Smooth muscle cell (in vitro differentiated cells): ENCODE results near the gene NARF. TPM values are rescaled to one million over a fixed set of nuclear protein-coding genes. Genes with fewer than 3 reads are reported as not detected.

ENCODE experiments used
- DNase-seq: peaks from one replicate; lab custom pipeline; 2025; ENCODE audit not compliant: unreplicated experiment; lab: John Stamatoyannopoulos, UW
- H2AFZ ChIP-seq: fragments of 200-600 bp; sonication (generic); 2 replicates; pipeline ENCODE4 v1.6.0; 2016; ENCODE audit warnings: antibody characterized with exemption, low read depth, mild to moderate bottlenecking
- H3F3A ChIP-seq: fragments of 200-600 bp; sonication (generic); 2 replicates; pipeline ENCODE4 v1.6.0; 2017; ENCODE audit warnings: antibody characterized with exemption, low read depth
- H3K27ac ChIP-seq: fragments of 200-600 bp; sonication (generic); 2 replicates; pipeline ENCODE4 v1.5.1; 2016; ENCODE audit warnings: low read depth, mild to moderate bottlenecking
- H3K27me3 ChIP-seq: fragments of 200-600 bp; sonication (generic); 2 replicates; pipeline ENCODE4 v1.6.1; 2016; ENCODE audit warnings: low read depth, mild to moderate bottlenecking
- H3K36me3 ChIP-seq: fragments of 200-600 bp; sonication (generic); 2 replicates; pipeline ENCODE4 v1.5.1; 2016; ENCODE audit warnings: low read depth
- H3K4me1 ChIP-seq: fragments of 200-600 bp; sonication (generic); 2 replicates; pipeline ENCODE4 v1.5.1; 2016; ENCODE audit warnings: low read depth
- H3K4me2 ChIP-seq: fragments of 200-600 bp; sonication (generic); 2 replicates; pipeline ENCODE4 v1.6.0; 2016; ENCODE audit warnings: mild to moderate bottlenecking
- H3K4me3 ChIP-seq: fragments of 200-600 bp; sonication (generic); 2 replicates; pipeline ENCODE4 v1.5.1; 2016; ENCODE audit warnings: mild to moderate bottlenecking
- H3K79me2 ChIP-seq: fragments of 200-600 bp; sonication (generic); 2 replicates; pipeline ENCODE4 v1.6.0; 2016; ENCODE audit warnings: low read depth, mild to moderate bottlenecking
- H3K9ac ChIP-seq: fragments of 200-600 bp; sonication (generic); 2 replicates; pipeline ENCODE4 v1.6.0; 2016; ENCODE audit warnings: low read depth
- H3K9me3 ChIP-seq: fragments of 200-600 bp; sonication (generic); replicated peaks from 2 replicates; pipeline ENCODE4 v1.5.1; 2016; ENCODE audit warnings: low read depth
- H4K20me1 ChIP-seq: fragments of 200-600 bp; sonication (generic); 2 replicates; pipeline ENCODE4 v1.6.0; 2016; ENCODE audit warnings: low read depth
- WGBS: methylation state at CpG from one replicate; pipeline ENCODE4 v1.1.7; 2016; ENCODE audit warnings: low lambda C conversion rate; 5-methylcytosine and 5-hydroxymethylcytosine counted together
- polyA plus RNA-seq: library from polyadenylated mRNA; unstranded; fragments of >200 nt; fragmentation: Nextera tagmentation; extraction: Ambion mirVana; gene quantifications from 2 replicates; pipeline ENCODE4 v1.2.1, GENCODE V29; 2016
- total RNA-seq: library from RNA; depleted of rRNA; stranded (reverse); fragments of >200 nt; gene quantifications from 2 replicates; pipeline ENCODE4 v1.2.3, GENCODE V29; 2014
- TF ChIP-seq, protein P1 (sequence below): fragments of 200-600 bp; sonication (generic); IDR thresholded peaks from 2 replicates; pipeline ENCODE4 v1.5.1; 2017; ENCODE audit warnings: borderline replicate concordance, mild to moderate bottlenecking, antibody characterized with exemption; ENCODE audit not compliant: insufficient read depth, poor library complexity, severe bottlenecking

NARF gene
- total and polyA plus RNA-seq, 2 experiments from 2014 or later, result 52.0 to 178 TPM

DNA sequence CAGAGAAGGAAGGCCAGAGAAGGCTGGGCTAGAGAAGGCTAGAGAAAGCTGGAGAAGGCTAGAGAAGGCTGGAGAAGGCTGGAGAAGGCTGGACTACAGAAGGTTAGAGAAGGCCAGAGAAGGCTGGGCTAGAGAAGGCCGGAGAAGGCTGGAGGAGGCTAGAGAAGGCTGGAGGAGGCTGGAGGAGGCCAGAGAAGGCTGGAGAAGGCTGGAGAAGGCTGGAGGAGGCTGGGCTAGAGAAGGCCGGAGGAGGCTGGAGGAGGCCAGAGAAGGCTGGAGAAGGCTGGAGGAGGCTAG, 33.7 kb upstream of the NARF start:
- H3K27ac ChIP-seq, result no peak overlapping the region
- H3K9me3 ChIP-seq, result no peaks in the 10 kb centered on the region
- H3K9ac ChIP-seq, result no peak overlapping the region
- no peak overlapping the region for H2AFZ ChIP-seq
- no peak overlapping the region for H3K4me2 ChIP-seq
- no peaks in the 10 kb centered on the region for H3K27me3 ChIP-seq
- TF ChIP-seq, protein P1, sequence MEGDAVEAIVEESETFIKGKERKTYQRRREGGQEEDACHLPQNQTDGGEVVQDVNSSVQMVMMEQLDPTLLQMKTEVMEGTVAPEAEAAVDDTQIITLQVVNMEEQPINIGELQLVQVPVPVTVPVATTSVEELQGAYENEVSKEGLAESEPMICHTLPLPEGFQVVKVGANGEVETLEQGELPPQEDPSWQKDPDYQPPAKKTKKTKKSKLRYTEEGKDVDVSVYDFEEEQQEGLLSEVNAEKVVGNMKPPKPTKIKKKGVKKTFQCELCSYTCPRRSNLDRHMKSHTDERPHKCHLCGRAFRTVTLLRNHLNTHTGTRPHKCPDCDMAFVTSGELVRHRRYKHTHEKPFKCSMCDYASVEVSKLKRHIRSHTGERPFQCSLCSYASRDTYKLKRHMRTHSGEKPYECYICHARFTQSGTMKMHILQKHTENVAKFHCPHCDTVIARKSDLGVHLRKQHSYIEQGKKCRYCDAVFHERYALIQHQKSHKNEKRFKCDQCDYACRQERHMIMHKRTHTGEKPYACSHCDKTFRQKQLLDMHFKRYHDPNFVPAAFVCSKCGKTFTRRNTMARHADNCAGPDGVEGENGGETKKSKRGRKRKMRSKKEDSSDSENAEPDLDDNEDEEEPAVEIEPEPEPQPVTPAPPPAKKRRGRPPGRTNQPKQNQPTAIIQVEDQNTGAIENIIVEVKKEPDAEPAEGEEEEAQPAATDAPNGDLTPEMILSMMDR, result no peak
- DNase-seq, result no peak
- H3K4me1 ChIP-seq, result no peaks in the 10 kb centered on the region
- no peaks in the 10 kb centered on the region for H3K36me3 ChIP-seq
- WGBS, result 100% methylated on average over 2 of the region's 2 CpGs
- H3K79me2 ChIP-seq, result no peaks in the 10 kb centered on the region
- H4K20me1 ChIP-seq, result no peaks in the 10 kb centered on the region
- H3F3A ChIP-seq, result no peaks in the 10 kb centered on the region
- H3K4me3 ChIP-seq, result no peak overlapping the region

DNA sequence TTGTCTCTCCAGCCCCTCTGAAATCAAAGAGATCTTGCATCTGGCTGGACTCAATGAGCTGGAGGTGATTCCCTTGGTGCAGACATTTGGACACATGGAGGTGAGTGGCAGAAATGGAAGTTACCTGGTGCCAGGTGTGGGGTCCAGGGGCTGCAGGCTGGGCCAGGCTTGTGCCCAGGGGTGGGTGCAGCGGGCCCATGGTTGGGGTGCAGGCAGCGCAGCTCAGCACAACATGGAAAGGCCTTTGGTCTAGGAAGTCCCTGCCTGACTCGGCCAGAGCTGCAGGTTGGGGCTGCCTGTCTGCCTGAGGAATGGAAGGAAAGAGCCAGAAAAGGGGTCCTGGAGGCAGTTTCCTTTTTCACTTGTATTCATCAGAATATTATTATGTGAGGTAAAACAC, 30.0 kb upstream of the NARF start:
- 100% methylated on average over 3 of the region's 3 CpGs for WGBS

DNA sequence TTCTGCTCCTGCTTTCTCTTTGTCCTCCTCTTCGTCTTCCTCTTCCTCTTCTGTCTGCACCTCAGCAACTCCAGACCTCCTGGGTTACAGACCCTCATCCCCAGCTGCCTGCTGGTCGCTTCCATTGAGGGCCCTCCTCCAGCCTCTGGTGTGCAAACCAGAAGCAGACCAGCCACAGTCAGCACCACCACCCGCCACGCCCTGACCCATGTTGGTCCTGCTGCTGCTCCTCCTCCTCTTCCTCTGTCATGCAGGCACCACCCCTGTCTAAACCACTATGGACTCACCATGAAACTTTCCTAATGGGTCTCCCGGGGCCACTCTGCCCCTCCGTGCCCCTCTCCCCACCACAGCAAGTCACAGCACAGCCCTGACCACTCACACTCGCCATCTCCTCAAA, 28.7 kb upstream of the NARF start:
- Histone ChIP-seq H3F3A (no peaks in the 10 kb centered on the region), H4K20me1 (no peaks in the 10 kb centered on the region), H3K4me1 (no peaks in the 10 kb centered on the region), H2AFZ (no peak overlapping the region), H3K9me3 (no peaks in the 10 kb centered on the region), H3K4me2 (no peak overlapping the region), H3K9ac (no peak overlapping the region), H3K4me3 (no peak overlapping the region), H3K79me2 (no peaks in the 10 kb centered on the region), H3K36me3 (no peaks in the 10 kb centered on the region), H3K27me3 (no peaks in the 10 kb centered on the region), H3K27ac (no peak overlapping the region)
- no peak for DNase-seq
- 91% methylated on average over 7 of the region's 7 CpGs for WGBS
- TF ChIP-seq, protein P1, result no peak

More for the DNA sequence above, 30.0 kb upstream of the NARF start:
- Histone ChIP-seq H3K27me3 (no peaks in the 10 kb centered on the region), H3K9me3 (no peaks in the 10 kb centered on the region), H3K36me3 (no peaks in the 10 kb centered on the region), H3K79me2 (no peaks in the 10 kb centered on the region), H3K9ac (no peak overlapping the region), H3K4me3 (no peak overlapping the region), H4K20me1 (no peaks in the 10 kb centered on the region), H3K4me2 (no peak overlapping the region), H2AFZ (no peak overlapping the region), H3K27ac (no peak overlapping the region), H3F3A (no peaks in the 10 kb centered on the region), H3K4me1 (no peaks in the 10 kb centered on the region)
- TF ChIP-seq, protein P1, result no peak
- no peak for DNase-seq

DNA sequence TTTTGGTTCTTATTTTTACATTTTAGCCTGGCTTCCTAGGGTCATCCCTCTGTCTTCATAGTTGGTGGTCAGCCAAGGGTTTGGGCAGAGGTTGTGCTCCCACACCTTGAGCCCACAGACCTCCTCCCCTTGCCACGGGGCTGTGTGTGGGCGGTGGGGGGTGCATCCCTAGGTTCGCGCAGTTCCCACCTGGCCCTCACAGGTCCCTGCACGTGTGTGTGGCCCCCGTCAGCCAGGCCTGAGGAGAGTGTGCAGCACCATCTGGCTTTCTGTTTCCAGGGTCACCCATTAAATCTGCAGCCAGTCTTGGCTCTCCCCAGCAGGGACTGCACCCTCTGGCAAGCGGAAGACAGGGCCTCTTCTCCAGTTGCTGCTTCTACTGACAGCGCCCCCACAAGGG, 26.5 kb upstream of the NARF start:
- no peak overlapping the region for H3K9ac ChIP-seq
- H3K9me3 ChIP-seq, result no peaks in the 10 kb centered on the region
- H3K4me1 ChIP-seq, result no peaks in the 10 kb centered on the region
- no peaks in the 10 kb centered on the region for H3K79me2 ChIP-seq
- no peak for DNase-seq
- no peak overlapping the region for H2AFZ ChIP-seq
- H3K27ac ChIP-seq, result no peak overlapping the region
- no peaks in the 10 kb centered on the region for H3K36me3 ChIP-seq
- H4K20me1 ChIP-seq, result no peaks in the 10 kb centered on the region
- WGBS, result 93% methylated on average over 8 of the region's 8 CpGs
- no peaks in the 10 kb centered on the region for H3K27me3 ChIP-seq
- H3F3A ChIP-seq, result no peaks in the 10 kb centered on the region
- H3K4me2 ChIP-seq, result no peak overlapping the region
- no peak overlapping the region for H3K4me3 ChIP-seq
- TF ChIP-seq, protein P1, result no peak
